Measurements from ENCODE around the gene MIB2.

DNA sequence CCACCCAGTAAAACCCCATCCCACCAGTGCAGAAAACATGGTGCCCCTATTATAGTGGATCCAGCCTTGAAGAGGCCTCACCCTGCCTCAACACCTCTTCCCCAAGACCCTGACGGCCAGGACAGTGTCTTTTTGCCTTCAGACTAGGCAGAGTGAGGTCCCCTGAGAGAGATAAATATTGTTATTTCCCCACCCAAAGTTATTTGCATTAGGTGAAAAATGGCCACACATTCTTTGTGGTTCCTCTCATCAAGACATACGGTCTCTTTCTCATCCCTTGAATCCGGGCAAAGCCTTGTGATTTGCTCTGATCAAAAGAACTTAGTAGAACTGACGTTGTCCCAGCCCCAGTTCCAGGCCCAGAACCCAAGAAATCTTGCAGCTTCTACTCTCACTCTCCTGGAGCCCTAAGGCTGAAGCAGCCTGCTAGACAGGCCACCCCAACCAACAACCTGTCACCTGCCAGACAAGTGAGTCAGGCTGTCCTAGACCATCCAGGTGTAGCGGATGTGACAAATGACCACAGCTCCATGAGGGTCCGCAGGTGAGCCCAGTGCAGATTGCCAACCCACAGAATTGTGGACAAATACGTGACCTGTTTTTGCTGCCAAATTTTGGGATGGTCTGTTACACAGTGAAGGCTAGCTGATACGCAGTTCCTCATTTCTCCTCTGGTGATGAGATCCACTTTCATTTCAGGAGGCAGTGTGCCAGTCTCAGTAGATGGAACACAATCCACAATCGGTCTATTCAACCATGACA lies 32.5 kb upstream of the MIB2 start:
- TF ChIP-seq CTCF (IDR thresholded peaks at IDR 0.05) (no peak), POLR2A (IDR thresholded peaks at IDR 0.05) (no peak), EP300 (IDR thresholded peaks at IDR 0.05) (no peak)

Data from ovary (tissue), 3 donors.